HPDE6-E6E7 (cell line): Measurements from ENCODE around the gene CPSF3.

Experiments
- DNase-seq: peaks from one replicate; pipeline ENCODE4 v3.0.0; 2011; ENCODE audit warnings: missing footprints; ENCODE audit errors: extremely low spot score

CPSF3 gene

GRCh38 chr2:9419541-9419940 is 3.9 kb upstream of the CPSF3 start:
- no peak for DNase-seq

- no peak for DNase-seq
These were observed 3.0 kb upstream of the CPSF3 start for GRCh38 chr2:9420495-9420894.

GRCh38 chr2:9422321-9423099 is 944 bp upstream of the CPSF3 start:
- DNase-seq, result peak; percentile 49

- no peak for DNase-seq
These were observed 443 bp downstream of the CPSF3 start for GRCh38 chr2:9423922-9424272.

GRCh38 chr2:9424447-9425164 is 1.2 kb downstream of the CPSF3 start:
- no peak for DNase-seq

- DNase-seq, result no peak
These were observed 5.6 kb downstream of the CPSF3 start for GRCh38 chr2:9428965-9429577.

- DNase-seq, result no peak
These were observed 7.2 kb downstream of the CPSF3 start for GRCh38 chr2:9430316-9431293.

- no peak for DNase-seq
These were observed 11.0 kb downstream of the CPSF3 start for GRCh38 chr2:9434489-9434888.

- no peak for DNase-seq
These were observed 16.1 kb downstream of the CPSF3 start for GRCh38 chr2:9439536-9439935.

- DNase-seq, result no peak
These were observed 16.7 kb downstream of the CPSF3 start for GRCh38 chr2:9440058-9440727.

GRCh38 chr2:9441556-9441955 is 18.1 kb downstream of the CPSF3 start:
- no peak for DNase-seq

GRCh38 chr2:9443526-9443925 is 20.1 kb downstream of the CPSF3 start:
- DNase-seq, result no peak

GRCh38 chr2:9445089-9445488 is 21.6 kb downstream of the CPSF3 start:
- no peak for DNase-seq

- DNase-seq, result no peak
These were observed 27.8 kb downstream of the CPSF3 start for GRCh38 chr2:9451231-9451630.

GRCh38 chr2:9460441-9461017 is 37.1 kb downstream of the CPSF3 start:
- no peak for DNase-seq

- DNase-seq, result no peak
These were observed 37.6 kb downstream of the CPSF3 start for GRCh38 chr2:9461079-9461478.

GRCh38 chr2:9462313-9462712 is 38.9 kb downstream of the CPSF3 start:
- DNase-seq, result no peak

GRCh38 chr2:9462886-9463697 is 39.6 kb downstream of the CPSF3 start:
- no peak for DNase-seq

GRCh38 chr2:9463698-9464034 is 40.2 kb downstream of the CPSF3 start:
- DNase-seq, result no peak

- DNase-seq, result no peak
These were observed 41.7 kb downstream of the CPSF3 start for GRCh38 chr2:9465170-9465569.
